OCI-LY1 (cell line): ENCODE measurements around the gene IBA57.

Experiments used
- CTCF ChIP-seq: fragments of 200-600 bp; sonication (generic), shearing (Covaris generic); IDR thresholded peaks from 2 replicates; pipeline ENCODE4 v1.5.1; 2017; ENCODE audit warnings: mild to moderate bottlenecking, antibody characterized with exemption, low read length, moderate library complexity, mixed read lengths
- EZH2 ChIP-seq: fragments of 200-600 bp; sonication (generic), shearing (Covaris generic); IDR thresholded peaks from 2 replicates; pipeline ENCODE4 v1.8.0; 2017; ENCODE audit warnings: borderline replicate concordance, mixed run types, mild to moderate bottlenecking, antibody characterized with exemption, low read length, moderate library complexity, mixed read lengths

- TF ChIP-seq CTCF (no peak), EZH2 (no peak)
These were observed 48.3 kb upstream of the IBA57 start for GRCh38 chr1:228117335-228117734.
